GM23338 (cell line): ENCODE data around the gene SNX30. TPM values are rescaled to one million over a fixed set of nuclear protein-coding genes. Genes with fewer than 3 reads are reported as not detected.

ENCODE experiments used
- ATAC-seq: fragments of 200-7000 bp; cut with Tn5 transposase; 3 replicates; pipeline ENCODE4 v1.9.1; 2020
- DNase-seq: peaks from one replicate; pipeline ENCODE4 v3.0.0-alpha.2; 2015; ENCODE audit warnings: low spot score
- H2AFZ ChIP-seq: fragments of 200-600 bp; sonication (generic); 2 replicates; pipeline ENCODE4 v1.8.0; 2016; ENCODE audit warnings: antibody characterized with exemption, mild to moderate bottlenecking, moderate library complexity
- H3F3A ChIP-seq: fragments of 200-600 bp; sonication (generic); replicated peaks from 2 replicates; pipeline ENCODE4 v1.8.0; 2017; ENCODE audit warnings: antibody characterized with exemption, mixed run types, low read depth
- H3K27ac ChIP-seq: fragments of 200-600 bp; sonication (generic); 2 replicates; pipeline ENCODE4 v1.6.1; 2016; ENCODE audit warnings: low read depth
- H3K27me3 ChIP-seq: fragments of 200-600 bp; sonication (generic); 2 replicates; pipeline ENCODE4 v1.8.0; 2016; ENCODE audit warnings: mild to moderate bottlenecking, mixed run types, moderate library complexity; ENCODE audit not compliant: insufficient read depth
- H3K36me3 ChIP-seq: fragments of 200-600 bp; sonication (generic); 2 replicates; pipeline ENCODE4 v1.8.0; 2016; ENCODE audit warnings: mild to moderate bottlenecking; ENCODE audit not compliant: insufficient read depth
- H3K4me1 ChIP-seq: fragments of 200-600 bp; sonication (generic); 2 replicates; pipeline ENCODE4 v1.8.0; 2016; ENCODE audit warnings: mild to moderate bottlenecking, moderate library complexity; ENCODE audit not compliant: insufficient read depth
- H3K4me2 ChIP-seq: fragments of 200-600 bp; sonication (generic); 2 replicates; pipeline ENCODE4 v1.7.1; 2017; ENCODE audit warnings: mixed run types
- H3K4me3 ChIP-seq: fragments of 200-600 bp; sonication (generic); 2 replicates; pipeline ENCODE4 v1.6.1; 2016; ENCODE audit warnings: mixed run types
- H3K79me2 ChIP-seq: fragments of 200-600 bp; sonication (generic); replicated peaks from 2 replicates; pipeline ENCODE4 v1.8.0; 2017; ENCODE audit warnings: mild to moderate bottlenecking; ENCODE audit not compliant: insufficient read depth
- H3K9me2 ChIP-seq: fragments of 200-600 bp; sonication (generic); 2 replicates; pipeline ENCODE4 v1.8.0; 2017; ENCODE audit not compliant: insufficient read depth
- H4K20me1 ChIP-seq: fragments of 200-600 bp; sonication (generic); replicated peaks from 2 replicates; pipeline ENCODE4 v1.8.0; 2017; ENCODE audit warnings: mild to moderate bottlenecking; ENCODE audit not compliant: insufficient read depth
- H3K27ac Mint-ChIP-seq: 2 replicates; pipeline ENCODE4 v1.8.0; 2020; ENCODE audit warnings: inconsistent platforms, mild to moderate bottlenecking, moderate library complexity, mixed read lengths
- H3K27me3 Mint-ChIP-seq: 3 replicates; pipeline ENCODE4 v1.8.0; 2022; ENCODE audit warnings: low read depth, mild to moderate bottlenecking, moderate library complexity, mixed read lengths, inconsistent platforms; ENCODE audit not compliant: insufficient read depth, poor library complexity
- H3K36me3 Mint-ChIP-seq: 3 replicates; pipeline ENCODE4 v1.8.0; 2021; ENCODE audit warnings: low read depth, mild to moderate bottlenecking, inconsistent platforms, moderate library complexity, mixed read lengths
- H3K4me1 Mint-ChIP-seq: 3 replicates; pipeline ENCODE4 v1.8.0; 2020; ENCODE audit warnings: mild to moderate bottlenecking, inconsistent platforms, mixed read lengths
- H3K4me3 Mint-ChIP-seq: 3 replicates; pipeline ENCODE4 v1.8.0; 2021; ENCODE audit warnings: moderate library complexity, mild to moderate bottlenecking, inconsistent platforms, mixed read lengths
- H3K9me3 Mint-ChIP-seq: 3 replicates; pipeline ENCODE4 v1.8.0; 2020; ENCODE audit warnings: moderate library complexity, mild to moderate bottlenecking, inconsistent platforms, mixed read lengths
- CREB1 ChIP-seq: fragments of 250-450 bp; sonication (Bioruptor Pico); IDR thresholded peaks from 2 replicates; pipeline ENCODE4 v1.5.0; 2020; ENCODE audit warnings: low read depth, mild to moderate bottlenecking, moderate library complexity
- EZH2 ChIP-seq: fragments of 200-600 bp; sonication (generic); IDR thresholded peaks from one replicate; pipeline ENCODE4 v1.8.0; 2017; ENCODE audit warnings: antibody characterized with exemption, mild to moderate bottlenecking, low read depth; ENCODE audit not compliant: unreplicated experiment
- EZH2phosphoT487 ChIP-seq: fragments of 200-600 bp; sonication (generic); IDR thresholded peaks from one replicate; pipeline ENCODE4 v1.8.1; 2018; ENCODE audit warnings: antibody characterized with exemption; ENCODE audit not compliant: unreplicated experiment
- JUNB ChIP-seq: IDR thresholded peaks from one replicate; pipeline ENCODE4 v1.6.1; 2016; ENCODE audit warnings: antibody characterized with exemption; ENCODE audit not compliant: unreplicated experiment
- NANOG ChIP-seq: IDR thresholded peaks from 2 replicates; pipeline ENCODE4 v1.6.1; 2016; ENCODE audit warnings: antibody characterized with exemption, borderline replicate concordance
- POLR2AphosphoS5 ChIP-seq: IDR thresholded peaks from 2 replicates; pipeline ENCODE4 v1.6.1; 2016; ENCODE audit warnings: antibody characterized with exemption, low read depth
- REST ChIP-seq: IDR thresholded peaks from one replicate; pipeline ENCODE4 v1.6.1; 2018; ENCODE audit warnings: antibody characterized with exemption; ENCODE audit not compliant: unreplicated experiment
- STAT1 ChIP-seq: IDR thresholded peaks from one replicate; pipeline ENCODE4 v1.6.1; 2016; ENCODE audit warnings: antibody characterized with exemption; ENCODE audit not compliant: unreplicated experiment
- ZNF114 ChIP-seq: fragments of 250-450 bp; sonication (Bioruptor Pico); IDR thresholded peaks from 2 replicates; pipeline ENCODE4 v1.5.0; 2020; ENCODE audit warnings: mild to moderate bottlenecking, moderate library complexity
- ZNF331 ChIP-seq: fragments of 250-450 bp; sonication (Bioruptor Pico); IDR thresholded peaks from 2 replicates; pipeline ENCODE4 v1.5.0; 2020; ENCODE audit warnings: low read depth, mild to moderate bottlenecking, moderate library complexity
- polyA plus RNA-seq: library from polyadenylated mRNA; unstranded; fragments of >200 nt; fragmentation: Nextera tagmentation; extraction: Ambion mirVana; gene quantifications from 2 replicates; pipeline ENCODE4 v1.2.1, GENCODE V29; 2016
- total RNA-seq: library from RNA; depleted of rRNA; stranded (reverse); fragments of >200 nt; shearing (Covaris generic); gene quantifications from 2 replicates; pipeline ENCODE4 v1.2.3, GENCODE V29; 2014
- TF ChIP-seq, protein P1 (sequence below), 2 experiments: fragments of 200-600 bp in 1 of 2; sonication (generic) in 1 of 2; conservative IDR thresholded peaks; 2 replicates each; pipeline versions ENCODE4 v1.5.1 to v1.6.1; 2016 to 2017; ENCODE audit warnings: antibody characterized with exemption in 2 of 2, low read depth in 2 of 2, mild to moderate bottlenecking in 2 of 2, moderate library complexity in 1 of 2
- TF ChIP-seq, protein P2 (sequence below): IDR thresholded peaks from 2 replicates; pipeline ENCODE4 v1.6.1; 2016; ENCODE audit warnings: antibody characterized with exemption
- TF ChIP-seq, protein P3 (sequence below): fragments of 250-450 bp; sonication (Bioruptor Pico); IDR thresholded peaks from 2 replicates; pipeline ENCODE4 v1.5.0; 2020; ENCODE audit warnings: mild to moderate bottlenecking, moderate library complexity

Gene SNX30
- total and polyA plus RNA-seq, 2 experiments from 2014 or later = 2.1 to 17.8 TPM

GRCh38 chr9:112852741-112853504 lies 102.4 kb downstream of the SNX30 start:
- Mint-ChIP-seq H3K27ac (no peak overlapping the region), H3K4me1 (peaks cover 19% of the 10 kb centered on the region), H3K36me3 (peaks cover 2% of the 10 kb centered on the region; the same call in 1 of the 3 replicates), H3K9me3 (no peaks in the 10 kb centered on the region), H3K4me3 (no peak overlapping the region), H3K27me3 (peaks cover 3% of the 10 kb centered on the region)
- no peak overlapping the region for H3K4me2 ChIP-seq
- H3K9me2 ChIP-seq = no peaks in the 10 kb centered on the region
- no peak for DNase-seq
- H3K27ac ChIP-seq = no peak overlapping the region
- H3K4me1 ChIP-seq = peaks cover 12% of the 10 kb centered on the region
- no peak overlapping the region for H3K4me3 ChIP-seq
- no peak for ATAC-seq
- no peaks in the 10 kb centered on the region; the same call in 1 of the 2 replicates for H4K20me1 ChIP-seq
- TF ChIP-seq REST (no peak), EZH2 (no peak), ZNF114 (no peak), POLR2AphosphoS5 (no peak), ZNF331 (CRISPR knock-in tag) (no peak), NANOG (no peak), JUNB (no peak), CREB1 (CRISPR knock-in tag) (no peak), EZH2phosphoT487 (no peak), STAT1 (no peak)
- TF ChIP-seq, protein P1, sequence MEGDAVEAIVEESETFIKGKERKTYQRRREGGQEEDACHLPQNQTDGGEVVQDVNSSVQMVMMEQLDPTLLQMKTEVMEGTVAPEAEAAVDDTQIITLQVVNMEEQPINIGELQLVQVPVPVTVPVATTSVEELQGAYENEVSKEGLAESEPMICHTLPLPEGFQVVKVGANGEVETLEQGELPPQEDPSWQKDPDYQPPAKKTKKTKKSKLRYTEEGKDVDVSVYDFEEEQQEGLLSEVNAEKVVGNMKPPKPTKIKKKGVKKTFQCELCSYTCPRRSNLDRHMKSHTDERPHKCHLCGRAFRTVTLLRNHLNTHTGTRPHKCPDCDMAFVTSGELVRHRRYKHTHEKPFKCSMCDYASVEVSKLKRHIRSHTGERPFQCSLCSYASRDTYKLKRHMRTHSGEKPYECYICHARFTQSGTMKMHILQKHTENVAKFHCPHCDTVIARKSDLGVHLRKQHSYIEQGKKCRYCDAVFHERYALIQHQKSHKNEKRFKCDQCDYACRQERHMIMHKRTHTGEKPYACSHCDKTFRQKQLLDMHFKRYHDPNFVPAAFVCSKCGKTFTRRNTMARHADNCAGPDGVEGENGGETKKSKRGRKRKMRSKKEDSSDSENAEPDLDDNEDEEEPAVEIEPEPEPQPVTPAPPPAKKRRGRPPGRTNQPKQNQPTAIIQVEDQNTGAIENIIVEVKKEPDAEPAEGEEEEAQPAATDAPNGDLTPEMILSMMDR (conservative IDR thresholded peaks at IDR 0.05; ENCODE audit: low read depth in 2 of 2) = no peak
- TF ChIP-seq, protein P2, sequence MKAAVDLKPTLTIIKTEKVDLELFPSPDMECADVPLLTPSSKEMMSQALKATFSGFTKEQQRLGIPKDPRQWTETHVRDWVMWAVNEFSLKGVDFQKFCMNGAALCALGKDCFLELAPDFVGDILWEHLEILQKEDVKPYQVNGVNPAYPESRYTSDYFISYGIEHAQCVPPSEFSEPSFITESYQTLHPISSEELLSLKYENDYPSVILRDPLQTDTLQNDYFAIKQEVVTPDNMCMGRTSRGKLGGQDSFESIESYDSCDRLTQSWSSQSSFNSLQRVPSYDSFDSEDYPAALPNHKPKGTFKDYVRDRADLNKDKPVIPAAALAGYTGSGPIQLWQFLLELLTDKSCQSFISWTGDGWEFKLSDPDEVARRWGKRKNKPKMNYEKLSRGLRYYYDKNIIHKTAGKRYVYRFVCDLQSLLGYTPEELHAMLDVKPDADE = no peak
- TF ChIP-seq, protein P3, sequence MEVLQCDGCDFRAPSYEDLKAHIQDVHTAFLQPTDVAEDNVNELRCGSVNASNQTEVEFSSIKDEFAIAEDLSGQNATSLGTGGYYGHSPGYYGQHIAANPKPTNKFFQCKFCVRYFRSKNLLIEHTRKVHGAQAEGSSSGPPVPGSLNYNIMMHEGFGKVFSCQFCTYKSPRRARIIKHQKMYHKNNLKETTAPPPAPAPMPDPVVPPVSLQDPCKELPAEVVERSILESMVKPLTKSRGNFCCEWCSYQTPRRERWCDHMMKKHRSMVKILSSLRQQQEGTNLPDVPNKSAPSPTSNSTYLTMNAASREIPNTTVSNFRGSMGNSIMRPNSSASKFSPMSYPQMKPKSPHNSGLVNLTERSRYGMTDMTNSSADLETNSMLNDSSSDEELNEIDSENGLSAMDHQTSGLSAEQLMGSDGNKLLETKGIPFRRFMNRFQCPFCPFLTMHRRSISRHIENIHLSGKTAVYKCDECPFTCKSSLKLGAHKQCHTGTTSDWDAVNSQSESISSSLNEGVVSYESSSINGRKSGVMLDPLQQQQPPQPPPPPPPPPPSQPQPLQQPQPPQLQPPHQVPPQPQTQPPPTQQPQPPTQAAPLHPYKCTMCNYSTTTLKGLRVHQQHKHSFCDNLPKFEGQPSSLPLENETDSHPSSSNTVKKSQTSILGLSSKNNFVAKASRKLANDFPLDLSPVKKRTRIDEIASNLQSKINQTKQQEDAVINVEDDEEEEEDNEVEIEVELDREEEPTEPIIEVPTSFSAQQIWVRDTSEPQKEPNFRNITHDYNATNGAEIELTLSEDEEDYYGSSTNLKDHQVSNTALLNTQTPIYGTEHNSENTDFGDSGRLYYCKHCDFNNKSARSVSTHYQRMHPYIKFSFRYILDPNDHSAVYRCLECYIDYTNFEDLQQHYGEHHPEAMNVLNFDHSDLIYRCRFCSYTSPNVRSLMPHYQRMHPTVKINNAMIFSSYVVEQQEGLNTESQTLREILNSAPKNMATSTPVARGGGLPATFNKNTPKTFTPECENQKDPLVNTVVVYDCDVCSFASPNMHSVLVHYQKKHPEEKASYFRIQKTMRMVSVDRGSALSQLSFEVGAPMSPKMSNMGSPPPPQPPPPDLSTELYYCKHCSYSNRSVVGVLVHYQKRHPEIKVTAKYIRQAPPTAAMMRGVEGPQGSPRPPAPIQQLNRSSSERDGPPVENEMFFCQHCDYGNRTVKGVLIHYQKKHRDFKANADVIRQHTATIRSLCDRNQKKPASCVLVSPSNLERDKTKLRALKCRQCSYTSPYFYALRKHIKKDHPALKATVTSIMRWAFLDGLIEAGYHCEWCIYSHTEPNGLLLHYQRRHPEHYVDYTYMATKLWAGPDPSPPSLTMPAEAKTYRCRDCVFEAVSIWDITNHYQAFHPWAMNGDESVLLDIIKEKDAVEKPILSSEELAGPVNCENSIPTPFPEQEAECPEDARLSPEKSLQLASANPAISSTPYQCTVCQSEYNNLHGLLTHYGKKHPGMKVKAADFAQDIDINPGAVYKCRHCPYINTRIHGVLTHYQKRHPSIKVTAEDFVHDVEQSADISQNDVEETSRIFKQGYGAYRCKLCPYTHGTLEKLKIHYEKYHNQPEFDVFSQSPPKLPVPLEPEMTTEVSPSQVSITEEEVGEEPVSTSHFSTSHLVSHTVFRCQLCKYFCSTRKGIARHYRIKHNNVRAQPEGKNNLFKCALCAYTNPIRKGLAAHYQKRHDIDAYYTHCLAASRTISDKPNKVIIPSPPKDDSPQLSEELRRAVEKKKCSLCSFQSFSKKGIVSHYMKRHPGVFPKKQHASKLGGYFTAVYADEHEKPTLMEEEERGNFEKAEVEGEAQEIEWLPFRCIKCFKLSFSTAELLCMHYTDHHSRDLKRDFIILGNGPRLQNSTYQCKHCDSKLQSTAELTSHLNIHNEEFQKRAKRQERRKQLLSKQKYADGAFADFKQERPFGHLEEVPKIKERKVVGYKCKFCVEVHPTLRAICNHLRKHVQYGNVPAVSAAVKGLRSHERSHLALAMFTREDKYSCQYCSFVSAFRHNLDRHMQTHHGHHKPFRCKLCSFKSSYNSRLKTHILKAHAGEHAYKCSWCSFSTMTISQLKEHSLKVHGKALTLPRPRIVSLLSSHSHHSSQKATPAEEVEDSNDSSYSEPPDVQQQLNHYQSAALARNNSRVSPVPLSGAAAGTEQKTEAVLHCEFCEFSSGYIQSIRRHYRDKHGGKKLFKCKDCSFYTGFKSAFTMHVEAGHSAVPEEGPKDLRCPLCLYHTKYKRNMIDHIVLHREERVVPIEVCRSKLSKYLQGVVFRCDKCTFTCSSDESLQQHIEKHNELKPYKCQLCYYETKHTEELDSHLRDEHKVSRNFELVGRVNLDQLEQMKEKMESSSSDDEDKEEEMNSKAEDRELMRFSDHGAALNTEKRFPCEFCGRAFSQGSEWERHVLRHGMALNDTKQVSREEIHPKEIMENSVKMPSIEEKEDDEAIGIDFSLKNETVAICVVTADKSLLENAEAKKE (CRISPR knock-in tag) = no peak
- no peak overlapping the region for H2AFZ ChIP-seq
- no peaks in the 10 kb centered on the region for H3F3A ChIP-seq
- H3K36me3 ChIP-seq = no peaks in the 10 kb centered on the region; the same call in 1 of the 2 replicates
- no peaks in the 10 kb centered on the region for H3K27me3 ChIP-seq
- no peaks in the 10 kb centered on the region for H3K79me2 ChIP-seq
